PC-9 (cell line): Measurements from ENCODE around the gene IKBKG. TPM values are rescaled to one million over a fixed set of nuclear protein-coding genes. Genes with fewer than 3 reads are reported as not detected.

ENCODE experiments used
- BruUV-seq: library from RNA; stranded (reverse); fragments of 400-500 nt; replicated peaks from 2 replicates; lab custom pipeline; 2021; lab: Mats Ljungman, UMichigan
- CTCF ChIA-PET: fragments of 300-600 bp; sonication (Branson Sonifier 250); formaldehyde crosslinking; loops from one replicate; lab custom pipeline; 2022; ENCODE audit warnings: antibody characterized with exemption; lab: Charles Lee
- POLR2A ChIA-PET: fragments of 300-600 bp; sonication (Branson Sonifier 250); formaldehyde crosslinking; loops from one replicate; lab custom pipeline; 2022; ENCODE audit warnings: antibody characterized with exemption; ENCODE audit not compliant: unreplicated experiment; lab: Charles Lee
- DNase-seq, 2 experiments: peaks; one replicate each; pipeline versions ENCODE4 v3.0.0 to v3.0.0-alpha.2; 2015 to 2022; ENCODE audit warnings: mixed read lengths in 1 of 2
- H2AFZ ChIP-seq: fragments of 200-600 bp; sonication (generic); 2 replicates; pipeline ENCODE4 v1.8.1; 2017; ENCODE audit warnings: antibody characterized with exemption
- H3F3A ChIP-seq: fragments of 200-600 bp; sonication (generic); 2 replicates; pipeline ENCODE4 v1.8.1; 2017; ENCODE audit warnings: antibody characterized with exemption, mild to moderate bottlenecking, low read depth; ENCODE audit not compliant: insufficient read depth
- H3K27ac ChIP-seq: fragments of 200-600 bp; sonication (generic); 2 replicates; pipeline ENCODE4 v1.6.1; 2016; ENCODE audit warnings: mixed run types
- H3K27me3 ChIP-seq: fragments of 200-600 bp; sonication (generic); 2 replicates; pipeline ENCODE4 v1.6.1; 2016; ENCODE audit warnings: low read depth, mixed run types; ENCODE audit not compliant: insufficient read depth
- H3K36me3 ChIP-seq: fragments of 200-600 bp; sonication (generic); 2 replicates; pipeline ENCODE4 v1.6.1; 2016; ENCODE audit warnings: low read depth, mixed run types
- H3K4me1 ChIP-seq: fragments of 200-600 bp; sonication (generic); replicated peaks from 2 replicates; pipeline ENCODE4 v1.6.1; 2016; ENCODE audit warnings: mixed run types; ENCODE audit not compliant: insufficient read depth
- H3K4me2 ChIP-seq: fragments of 200-600 bp; sonication (generic); 2 replicates; pipeline ENCODE4 v1.6.1; 2017; ENCODE audit warnings: mixed run types
- H3K4me3 ChIP-seq: fragments of 200-600 bp; sonication (generic); 2 replicates; pipeline ENCODE4 v1.6.1; 2016; ENCODE audit warnings: mixed run types
- H3K79me2 ChIP-seq: fragments of 200-600 bp; sonication (generic); 2 replicates; pipeline ENCODE4 v1.6.1; 2017; ENCODE audit warnings: low read depth, mixed run types
- H3K9me2 ChIP-seq: fragments of 200-600 bp; sonication (generic); 2 replicates; pipeline ENCODE4 v1.8.1; 2017; ENCODE audit warnings: mild to moderate bottlenecking; ENCODE audit not compliant: insufficient read depth
- H3K9me3 ChIP-seq: fragments of 200-600 bp; sonication (generic); 2 replicates; pipeline ENCODE4 v1.8.1; 2016; ENCODE audit warnings: low read depth; ENCODE audit not compliant: insufficient read depth
- H4K20me1 ChIP-seq: fragments of 200-600 bp; sonication (generic); 2 replicates; pipeline ENCODE4 v1.8.1; 2017; ENCODE audit not compliant: insufficient read depth
- EZH2 ChIP-seq: fragments of 200-600 bp; sonication (generic); IDR thresholded peaks from 2 replicates; pipeline ENCODE4 v1.8.0; 2017; ENCODE audit warnings: antibody characterized with exemption, low read depth
- intact Hi-C: fragments of 100-400 bp; cut with micrococcal nuclease; formaldehyde crosslinking; loops from one replicate; pipeline ENCODE4 v1.10.0; 2022; ENCODE audit not compliant: unreplicated experiment
- total RNA-seq: library from RNA; stranded (reverse); gene quantifications from 2 replicates; pipeline ENCODE4 v1.2.3, GENCODE V29; 2021
- TF ChIP-seq, protein P1 (sequence below): fragments of 200-600 bp; sonication (generic); conservative IDR thresholded peaks from 2 replicates; pipeline ENCODE4 v1.6.1; 2017; ENCODE audit warnings: mixed run types, antibody characterized with exemption, mild to moderate bottlenecking, moderate library complexity

The IKBKG gene
- total RNA-seq, 1 experiment from 2014 or later, result 68.3 TPM

DNA sequence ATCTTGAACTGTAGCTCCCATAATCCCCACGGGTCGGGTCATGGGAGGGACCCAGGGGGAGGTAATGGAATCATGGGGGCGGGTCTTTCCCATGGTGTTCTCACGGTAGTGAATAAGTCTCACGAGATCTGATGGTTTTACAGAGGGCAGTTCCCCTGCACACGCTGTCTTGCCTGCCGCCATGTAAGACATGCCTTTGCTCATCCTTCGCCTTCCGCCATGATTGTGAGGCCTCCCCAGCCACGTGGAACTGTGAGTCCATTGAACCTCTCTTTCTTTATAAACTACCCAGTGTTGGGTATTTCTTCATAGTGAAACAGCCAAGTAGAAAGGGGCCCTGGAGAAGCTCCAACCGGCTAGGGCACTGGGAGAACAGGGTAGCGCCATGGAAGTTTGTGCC lies 49.8 kb downstream of the IKBKG start:
- Histone ChIP-seq H3K36me3 (no peaks in the 10 kb centered on the region), H3K4me2 (peak overlapping the region; percentile 56), H3K9me3 (no peaks in the 10 kb centered on the region; the same call in 1 of the 2 replicates), H2AFZ (no peak overlapping the region), H3F3A (peaks cover 65% of the 10 kb centered on the region), H3K27me3 (no peaks in the 10 kb centered on the region), H4K20me1 (no peaks in the 10 kb centered on the region), H3K79me2 (no peaks in the 10 kb centered on the region), H3K4me3 (no peak overlapping the region), H3K4me1 (peaks cover 76% of the 10 kb centered on the region), H3K27ac (peak overlapping the region; percentile 91), H3K9me2 (no peaks in the 10 kb centered on the region)
- no peak for TF ChIP-seq EZH2
- TF ChIP-seq, protein P1, sequence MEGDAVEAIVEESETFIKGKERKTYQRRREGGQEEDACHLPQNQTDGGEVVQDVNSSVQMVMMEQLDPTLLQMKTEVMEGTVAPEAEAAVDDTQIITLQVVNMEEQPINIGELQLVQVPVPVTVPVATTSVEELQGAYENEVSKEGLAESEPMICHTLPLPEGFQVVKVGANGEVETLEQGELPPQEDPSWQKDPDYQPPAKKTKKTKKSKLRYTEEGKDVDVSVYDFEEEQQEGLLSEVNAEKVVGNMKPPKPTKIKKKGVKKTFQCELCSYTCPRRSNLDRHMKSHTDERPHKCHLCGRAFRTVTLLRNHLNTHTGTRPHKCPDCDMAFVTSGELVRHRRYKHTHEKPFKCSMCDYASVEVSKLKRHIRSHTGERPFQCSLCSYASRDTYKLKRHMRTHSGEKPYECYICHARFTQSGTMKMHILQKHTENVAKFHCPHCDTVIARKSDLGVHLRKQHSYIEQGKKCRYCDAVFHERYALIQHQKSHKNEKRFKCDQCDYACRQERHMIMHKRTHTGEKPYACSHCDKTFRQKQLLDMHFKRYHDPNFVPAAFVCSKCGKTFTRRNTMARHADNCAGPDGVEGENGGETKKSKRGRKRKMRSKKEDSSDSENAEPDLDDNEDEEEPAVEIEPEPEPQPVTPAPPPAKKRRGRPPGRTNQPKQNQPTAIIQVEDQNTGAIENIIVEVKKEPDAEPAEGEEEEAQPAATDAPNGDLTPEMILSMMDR, result no peak
- BruUV-seq, result no TSS peak
- intact Hi-C loops, result no loop called here
- DNase-seq, result no peak
- ChIA-PET POLR2A (no interaction called here), CTCF (no interaction called here)

DNA sequence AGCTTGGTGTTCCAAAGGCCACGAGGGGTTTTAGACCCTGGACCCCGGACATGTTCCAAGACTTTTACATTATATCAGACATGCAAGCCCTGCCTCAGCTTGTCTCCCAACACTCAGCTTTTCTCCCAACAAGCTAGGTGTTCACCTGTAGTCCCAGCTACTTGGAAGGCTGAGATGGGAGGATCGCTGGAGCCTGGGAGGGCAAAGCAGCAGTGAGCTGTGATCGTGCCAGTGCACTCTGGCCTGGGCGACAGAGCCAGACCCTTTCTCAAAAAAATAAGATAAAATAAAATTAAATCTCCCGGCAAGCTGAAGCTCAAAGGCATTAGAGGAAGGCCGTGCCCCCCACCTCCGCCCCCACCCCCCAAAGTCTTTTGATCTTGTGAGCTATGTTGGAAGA lies 51.2 kb downstream of the IKBKG start:
- Histone ChIP-seq H3K27me3 (no peaks in the 10 kb centered on the region), H4K20me1 (no peaks in the 10 kb centered on the region), H3K9me2 (no peaks in the 10 kb centered on the region), H3F3A (peaks cover 76% of the 10 kb centered on the region), H3K4me2 (no peak overlapping the region), H3K9me3 (no peaks in the 10 kb centered on the region; the same call in 1 of the 2 replicates), H2AFZ (no peak overlapping the region), H3K27ac (0 out of 2 replicates have a peak overlapping the region, but pooled peaks have one; percentile 100), H3K4me1 (peaks cover 90% of the 10 kb centered on the region), H3K36me3 (no peaks in the 10 kb centered on the region), H3K4me3 (no peak overlapping the region), H3K79me2 (no peaks in the 10 kb centered on the region)
- no peak for DNase-seq
- no TSS peak for BruUV-seq
- intact Hi-C loops, result no loop called here
- no peak for TF ChIP-seq EZH2
- TF ChIP-seq, protein P1, result no peak
- POLR2A ChIA-PET, result no interaction called here
- CTCF ChIA-PET, result no interaction called here

DNA sequence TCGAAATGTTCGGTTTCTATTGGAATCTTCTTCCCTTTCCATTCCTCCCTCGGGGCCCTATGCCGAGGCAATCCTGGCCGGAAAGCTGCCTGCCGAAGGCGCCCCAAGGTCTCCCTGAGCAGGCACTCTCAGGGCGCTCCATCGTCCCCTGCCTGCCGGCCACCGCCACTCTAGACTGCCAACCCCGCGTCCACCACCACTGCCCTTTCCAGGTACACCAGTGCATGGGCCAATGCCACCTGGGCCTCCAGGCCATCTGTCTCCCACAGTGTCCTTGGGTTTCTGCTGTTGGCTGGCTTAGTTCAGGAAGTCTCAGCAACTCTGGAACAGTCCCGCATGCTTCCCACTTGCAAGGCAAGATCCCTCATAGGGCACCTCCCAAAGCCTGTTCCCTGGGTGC lies 52.1 kb downstream of the IKBKG start:
- TF ChIP-seq, protein P1, result no peak
- TF ChIP-seq EZH2, result no peak
- no TSS peak for BruUV-seq
- no peak for DNase-seq
- CTCF ChIA-PET, result no interaction called here
- H3K36me3 ChIP-seq, result no peaks in the 10 kb centered on the region
- H3F3A ChIP-seq, result peaks cover 74% of the 10 kb centered on the region
- no peak overlapping the region for H3K4me3 ChIP-seq
- no peak overlapping the region for H2AFZ ChIP-seq
- H3K9me3 ChIP-seq, result no peaks in the 10 kb centered on the region; the same call in 1 of the 2 replicates
- intact Hi-C loops, result no loop called here
- POLR2A ChIA-PET, result no interaction called here
- H3K27ac ChIP-seq, result peak overlapping the region; percentile 100
- peak overlapping the region; percentile 78 for H3K4me2 ChIP-seq
- H4K20me1 ChIP-seq, result no peaks in the 10 kb centered on the region
- no peaks in the 10 kb centered on the region for H3K9me2 ChIP-seq
- H3K79me2 ChIP-seq, result no peaks in the 10 kb centered on the region
- H3K27me3 ChIP-seq, result no peaks in the 10 kb centered on the region
- H3K4me1 ChIP-seq, result peaks cover 91% of the 10 kb centered on the region
